HCT116 (cell line): ENCODE results near the gene TBL1X. TPM values are rescaled to one million over a fixed set of nuclear protein-coding genes. Genes with fewer than 3 reads are reported as not detected.

Experiments used
- ATAC-seq: fragments of 200-7000 bp; cut with Tn5 transposase; 2 replicates; pipeline ENCODE4 v1.9.1; 2020; ENCODE audit warnings: mild to moderate bottlenecking, moderate library complexity
- BruUV-seq: library from RNA; stranded (reverse); fragments of 400-500 nt; replicated peaks from 2 replicates; lab custom pipeline; 2021; lab: Mats Ljungman, UMichigan
- CTCF ChIA-PET: fragments of 300-600 bp; sonication (Branson Sonifier 250); formaldehyde crosslinking; loops from one replicate; lab custom pipeline; 2021; ENCODE audit warnings: antibody characterized with exemption; lab: Charles Lee
- POLR2A ChIA-PET: fragments of 300-600, 350-600 bp; sonication (Branson Sonifier 250); formaldehyde crosslinking; loops from one replicate; lab custom pipeline; 2021; ENCODE audit warnings: antibody characterized with exemption; lab: Charles Lee
- RAD21 ChIA-PET, 2 experiments: fragments of 300-600 bp; sonication (Branson Sonifier 250); formaldehyde crosslinking; loops; one replicate each; lab custom pipeline; 2023; ENCODE audit warnings: low total read pairs in 2 of 2; ENCODE audit not compliant: uncharacterized antibody in 2 of 2, unreplicated experiment in 2 of 2, low non-redundant PET in 1 of 2; lab: Charles Lee
- DNase-seq: peaks from one replicate; pipeline ENCODE4 v3.0.0-alpha.2; 2010; ENCODE audit warnings: low read depth, low spot score
- H2AFZ ChIP-seq: fragments of 200-600 bp; shearing (Covaris generic), sonication (generic); 2 replicates; pipeline ENCODE4 v1.6.1; 2017; ENCODE audit warnings: low read depth, mixed run types, mixed read lengths, antibody characterized with exemption, low read length; ENCODE audit not compliant: poor library complexity, severe bottlenecking
- H3K27ac ChIP-seq: 2 replicates; pipeline ENCODE4 v1.5.1; 2012; ENCODE audit warnings: low read depth, low read length
- H3K27me3 ChIP-seq: fragments of 200-600 bp; sonication (generic); 2 replicates; pipeline ENCODE4 v1.6.1; 2016; ENCODE audit warnings: mixed run types, low read length, mixed read lengths; ENCODE audit not compliant: insufficient read depth
- H3K36me3 ChIP-seq, 2 experiments: fragments of 200-500 bp in 1 of 2; fragments of 200-600 bp in 1 of 2; sonication (Bioruptor generic) in 1 of 2; sonication (generic) in 1 of 2; 2 replicates each; pipeline versions ENCODE4 v1.5.1 to v1.6.1; 2014 to 2016; ENCODE audit warnings: low read length in 2 of 2, inconsistent platforms in 1 of 2, mixed read lengths in 1 of 2, mixed run types in 1 of 2; ENCODE audit not compliant: insufficient read depth in 2 of 2, control insufficient read depth in 1 of 2
- H3K4me1 ChIP-seq, 2 experiments: fragments of 200-600 bp in 1 of 2; sonication (generic) in 1 of 2; 2 replicates each; pipeline versions ENCODE4 v1.5.1 to v1.6.1; 2012 to 2017; ENCODE audit warnings: low read length in 2 of 2, inconsistent platforms in 1 of 2, mild to moderate bottlenecking in 1 of 2, mixed read lengths in 1 of 2, mixed run types in 1 of 2, moderate library complexity in 1 of 2; ENCODE audit not compliant: insufficient read depth in 2 of 2, control insufficient read depth in 1 of 2
- H3K4me2 ChIP-seq: fragments of 200-600 bp; sonication (generic); 2 replicates; pipeline ENCODE4 v1.6.1; 2017; ENCODE audit warnings: mixed run types, low read length, mixed read lengths
- H3K4me3 ChIP-seq, 2 experiments: fragments of 200-600 bp in 1 of 2; sonication (generic) in 1 of 2; replicated peaks in 1 of 2; 2 replicates each; pipeline ENCODE4 v1.5.1; 2011 to 2016; ENCODE audit warnings: low read length in 2 of 2, control low read depth in 1 of 2, low read depth in 1 of 2, mild to moderate bottlenecking in 1 of 2, mixed read lengths in 1 of 2, mixed run types in 1 of 2
- H3K79me2 ChIP-seq: fragments of 200-600 bp; sonication (generic); 2 replicates; pipeline ENCODE4 v1.6.1; 2017; ENCODE audit warnings: mild to moderate bottlenecking, mixed run types, low read length, moderate library complexity, mixed read lengths; ENCODE audit not compliant: insufficient read depth
- H3K9ac ChIP-seq: fragments of 200-600 bp; sonication (generic); 2 replicates; pipeline ENCODE4 v1.6.1; 2016; ENCODE audit warnings: low read length, mixed read lengths
- H3K9me2 ChIP-seq: fragments of 200-600 bp; sonication (generic), shearing (Covaris generic); 2 replicates; pipeline ENCODE4 v1.6.1; 2017; ENCODE audit warnings: mixed run types, mild to moderate bottlenecking, moderate library complexity; ENCODE audit not compliant: insufficient read depth
- H3K9me3 ChIP-seq, 2 experiments: fragments of 200-500 bp in 1 of 2; fragments of 200-600 bp in 1 of 2; sonication (Bioruptor generic) in 1 of 2; sonication (generic) in 1 of 2; 2 replicates each; pipeline ENCODE4 v1.6.1; 2014 to 2017; ENCODE audit warnings: low read length in 2 of 2, mixed read lengths in 2 of 2, inconsistent platforms in 1 of 2, low read depth in 1 of 2, mild to moderate bottlenecking in 1 of 2, mixed run types in 1 of 2, moderate library complexity in 1 of 2; ENCODE audit not compliant: control insufficient read depth in 1 of 2, insufficient read depth in 1 of 2
- H4K20me1 ChIP-seq: fragments of 200-600 bp; sonication (generic), shearing (Covaris generic); 2 replicates; pipeline ENCODE4 v1.6.1; 2017; ENCODE audit warnings: mixed run types, mild to moderate bottlenecking, moderate library complexity; ENCODE audit not compliant: insufficient read depth
- CBX3 ChIP-seq: IDR thresholded peaks from 2 replicates; pipeline ENCODE4 v1.6.1; 2012; ENCODE audit warnings: low read depth
- EGR1 ChIP-seq: IDR thresholded peaks from 2 replicates; pipeline ENCODE4 v1.6.1; 2012; ENCODE audit warnings: low read depth
- ELF1 ChIP-seq: IDR thresholded peaks from 2 replicates; pipeline ENCODE4 v1.6.1; 2012; ENCODE audit warnings: low read depth, borderline replicate concordance
- EZH2 ChIP-seq: fragments of 200-600 bp; sonication (generic); IDR thresholded peaks from 2 replicates; pipeline ENCODE4 v1.6.1; 2017; ENCODE audit warnings: antibody characterized with exemption, mixed run types
- FOSL1 ChIP-seq: IDR thresholded peaks from 2 replicates; pipeline ENCODE4 v1.6.1; 2012; ENCODE audit warnings: low read depth
- JUND ChIP-seq: IDR thresholded peaks from 2 replicates; pipeline ENCODE4 v1.6.1; 2012
- POLR2A ChIP-seq: IDR thresholded peaks from 2 replicates; pipeline ENCODE4 v1.7.0; 2011; ENCODE audit warnings: borderline replicate concordance; ENCODE audit not compliant: insufficient read depth, insufficient read length; ENCODE audit errors: extremely low read depth
- POLR2AphosphoS5 ChIP-seq: IDR thresholded peaks from 2 replicates; pipeline ENCODE4 v1.6.1; 2011; ENCODE audit warnings: mild to moderate bottlenecking, low read depth, low read length, moderate library complexity
- RAD21 ChIP-seq: IDR thresholded peaks from 2 replicates; pipeline ENCODE4 v1.6.1; 2012; ENCODE audit warnings: low read depth, mild to moderate bottlenecking
- SIN3A ChIP-seq: IDR thresholded peaks from 2 replicates; pipeline ENCODE4 v1.6.1; 2012; ENCODE audit warnings: low read depth
- SP1 ChIP-seq: IDR thresholded peaks from 2 replicates; pipeline ENCODE4 v1.6.1; 2012; ENCODE audit warnings: low read depth
- SRF ChIP-seq: IDR thresholded peaks from 2 replicates; pipeline ENCODE4 v1.6.1; 2012; ENCODE audit warnings: low read depth
- TCF7L2 ChIP-seq: IDR thresholded peaks from 2 replicates; pipeline ENCODE4 v1.7.0; 2011; ENCODE audit warnings: borderline replicate concordance, inconsistent platforms; ENCODE audit not compliant: insufficient read depth, insufficient read length; ENCODE audit errors: extremely low read depth
- YY1 ChIP-seq: IDR thresholded peaks from 2 replicates; pipeline ENCODE4 v1.6.1; 2011; ENCODE audit warnings: low read length, low read depth, moderate library complexity, mild to moderate bottlenecking; ENCODE audit not compliant: insufficient replicate concordance; ENCODE audit errors: extremely low read depth
- ZFX ChIP-seq: fragments of 450-650 bp; IDR thresholded peaks from 2 replicates; pipeline ENCODE4 v1.6.1; 2017
- ZNF274 ChIP-seq: fragments of 200-500 bp; sonication (Bioruptor generic); IDR thresholded peaks from 2 replicates; pipeline ENCODE4 v1.6.1; 2014; ENCODE audit warnings: mild to moderate bottlenecking, low read depth, low read length, inconsistent platforms
- intact Hi-C: fragments of 100-400 bp; cut with micrococcal nuclease; formaldehyde crosslinking; loops from 2 replicates; pipeline ENCODE4 v1.10.0; 2022
- total RNA-seq: library from RNA; stranded (reverse); gene quantifications from one replicate; pipeline ENCODE4 v1.2.1, GENCODE V29; 2021; ENCODE audit not compliant: unreplicated experiment
- TF ChIP-seq, protein P1 (sequence below): IDR thresholded peaks from 2 replicates; pipeline ENCODE4 v1.6.1; 2012; ENCODE audit warnings: low read depth
- TF ChIP-seq, protein P2 (sequence below): IDR thresholded peaks from 2 replicates; pipeline ENCODE4 v1.6.1; 2012
- TF ChIP-seq, protein P3 (sequence below): IDR thresholded peaks from 2 replicates; pipeline ENCODE4 v1.6.1; 2011; ENCODE audit warnings: mild to moderate bottlenecking, low read length, moderate library complexity; ENCODE audit not compliant: insufficient replicate concordance; ENCODE audit errors: extremely low read depth
- TF ChIP-seq, protein P4 (sequence below): IDR thresholded peaks from 2 replicates; pipeline ENCODE4 v1.6.1; 2012

The TBL1X gene
- total RNA-seq, 1 experiment from 2014 or later, result 37.8 TPM

DNA sequence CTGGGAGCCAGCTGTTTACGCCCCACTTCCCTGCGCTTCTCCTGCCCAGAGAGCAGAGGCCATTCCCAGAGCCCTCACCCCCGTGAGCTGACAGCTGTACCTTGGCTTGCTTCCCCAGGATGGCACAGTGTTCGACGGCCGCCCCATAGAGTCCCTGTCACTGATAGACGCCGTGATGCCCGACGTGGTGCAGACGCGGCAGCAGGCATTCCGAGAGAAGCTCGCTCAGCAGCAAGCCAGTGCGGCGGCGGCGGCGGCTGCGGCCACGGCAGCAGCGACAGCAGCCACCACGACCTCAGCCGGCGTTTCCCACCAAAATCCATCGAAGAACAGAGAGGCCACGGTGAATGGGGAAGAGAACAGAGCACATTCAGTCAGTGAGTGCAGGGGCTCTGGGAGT is 223.0 kb downstream of the TBL1X start:
- no peaks in the 10 kb centered on the region for H3K9me3 ChIP-seq
- no peaks in the 10 kb centered on the region for H3K27me3 ChIP-seq
- no peaks in the 10 kb centered on the region for H3K36me3 ChIP-seq
- DNase-seq, result no peak
- no peaks in the 10 kb centered on the region for H3K9me2 ChIP-seq
- no peaks in the 10 kb centered on the region for H3K79me2 ChIP-seq
- no peaks in the 10 kb centered on the region for H3K4me1 ChIP-seq
- no TSS peak for BruUV-seq
- H3K4me2 ChIP-seq, result no peak overlapping the region
- ATAC-seq, result no peak
- H3K4me3 ChIP-seq, result no peak overlapping the region
- ChIA-PET POLR2A (no interaction called here), CTCF (no interaction called here), RAD21 (no interaction called here)
- no peaks in the 10 kb centered on the region for H4K20me1 ChIP-seq
- no peak for TF ChIP-seq ELF1
- no peak for TF ChIP-seq FOSL1
- TF ChIP-seq YY1, result no peak
- no peak for TF ChIP-seq ZNF274
- TF ChIP-seq, protein P1, sequence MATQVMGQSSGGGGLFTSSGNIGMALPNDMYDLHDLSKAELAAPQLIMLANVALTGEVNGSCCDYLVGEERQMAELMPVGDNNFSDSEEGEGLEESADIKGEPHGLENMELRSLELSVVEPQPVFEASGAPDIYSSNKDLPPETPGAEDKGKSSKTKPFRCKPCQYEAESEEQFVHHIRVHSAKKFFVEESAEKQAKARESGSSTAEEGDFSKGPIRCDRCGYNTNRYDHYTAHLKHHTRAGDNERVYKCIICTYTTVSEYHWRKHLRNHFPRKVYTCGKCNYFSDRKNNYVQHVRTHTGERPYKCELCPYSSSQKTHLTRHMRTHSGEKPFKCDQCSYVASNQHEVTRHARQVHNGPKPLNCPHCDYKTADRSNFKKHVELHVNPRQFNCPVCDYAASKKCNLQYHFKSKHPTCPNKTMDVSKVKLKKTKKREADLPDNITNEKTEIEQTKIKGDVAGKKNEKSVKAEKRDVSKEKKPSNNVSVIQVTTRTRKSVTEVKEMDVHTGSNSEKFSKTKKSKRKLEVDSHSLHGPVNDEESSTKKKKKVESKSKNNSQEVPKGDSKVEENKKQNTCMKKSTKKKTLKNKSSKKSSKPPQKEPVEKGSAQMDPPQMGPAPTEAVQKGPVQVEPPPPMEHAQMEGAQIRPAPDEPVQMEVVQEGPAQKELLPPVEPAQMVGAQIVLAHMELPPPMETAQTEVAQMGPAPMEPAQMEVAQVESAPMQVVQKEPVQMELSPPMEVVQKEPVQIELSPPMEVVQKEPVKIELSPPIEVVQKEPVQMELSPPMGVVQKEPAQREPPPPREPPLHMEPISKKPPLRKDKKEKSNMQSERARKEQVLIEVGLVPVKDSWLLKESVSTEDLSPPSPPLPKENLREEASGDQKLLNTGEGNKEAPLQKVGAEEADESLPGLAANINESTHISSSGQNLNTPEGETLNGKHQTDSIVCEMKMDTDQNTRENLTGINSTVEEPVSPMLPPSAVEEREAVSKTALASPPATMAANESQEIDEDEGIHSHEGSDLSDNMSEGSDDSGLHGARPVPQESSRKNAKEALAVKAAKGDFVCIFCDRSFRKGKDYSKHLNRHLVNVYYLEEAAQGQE, result no peak
- TF ChIP-seq SP1, result no peak
- TF ChIP-seq, protein P2, sequence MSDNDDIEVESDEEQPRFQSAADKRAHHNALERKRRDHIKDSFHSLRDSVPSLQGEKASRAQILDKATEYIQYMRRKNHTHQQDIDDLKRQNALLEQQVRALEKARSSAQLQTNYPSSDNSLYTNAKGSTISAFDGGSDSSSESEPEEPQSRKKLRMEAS, result no peak
- TF ChIP-seq EZH2, result no peak
- no peak for TF ChIP-seq SRF
- TF ChIP-seq POLR2AphosphoS5, result no peak
- TF ChIP-seq JUND, result no peak
- TF ChIP-seq, protein P3, sequence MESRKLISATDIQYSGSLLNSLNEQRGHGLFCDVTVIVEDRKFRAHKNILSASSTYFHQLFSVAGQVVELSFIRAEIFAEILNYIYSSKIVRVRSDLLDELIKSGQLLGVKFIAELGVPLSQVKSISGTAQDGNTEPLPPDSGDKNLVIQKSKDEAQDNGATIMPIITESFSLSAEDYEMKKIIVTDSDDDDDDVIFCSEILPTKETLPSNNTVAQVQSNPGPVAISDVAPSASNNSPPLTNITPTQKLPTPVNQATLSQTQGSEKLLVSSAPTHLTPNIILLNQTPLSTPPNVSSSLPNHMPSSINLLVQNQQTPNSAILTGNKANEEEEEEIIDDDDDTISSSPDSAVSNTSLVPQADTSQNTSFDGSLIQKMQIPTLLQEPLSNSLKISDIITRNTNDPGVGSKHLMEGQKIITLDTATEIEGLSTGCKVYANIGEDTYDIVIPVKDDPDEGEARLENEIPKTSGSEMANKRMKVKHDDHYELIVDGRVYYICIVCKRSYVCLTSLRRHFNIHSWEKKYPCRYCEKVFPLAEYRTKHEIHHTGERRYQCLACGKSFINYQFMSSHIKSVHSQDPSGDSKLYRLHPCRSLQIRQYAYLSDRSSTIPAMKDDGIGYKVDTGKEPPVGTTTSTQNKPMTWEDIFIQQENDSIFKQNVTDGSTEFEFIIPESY, result no peak
- TF ChIP-seq SIN3A, result no peak
- no peak for TF ChIP-seq EGR1
- no peak for TF ChIP-seq POLR2A
- TF ChIP-seq RAD21, result no peak
- no peak for TF ChIP-seq TCF7L2
- TF ChIP-seq, protein P4, sequence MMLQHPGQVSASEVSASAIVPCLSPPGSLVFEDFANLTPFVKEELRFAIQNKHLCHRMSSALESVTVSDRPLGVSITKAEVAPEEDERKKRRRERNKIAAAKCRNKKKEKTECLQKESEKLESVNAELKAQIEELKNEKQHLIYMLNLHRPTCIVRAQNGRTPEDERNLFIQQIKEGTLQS, result no peak
- TF ChIP-seq ZFX, result no peak
- TF ChIP-seq CBX3, result no peak
- H3K9ac ChIP-seq, result no peak overlapping the region
- H2AFZ ChIP-seq, result no peak overlapping the region
- H3K27ac ChIP-seq, result no peak overlapping the region
- intact Hi-C loops, result no loop called here
